ENCODE data around the gene CHST5.
A peak's percentile ranks its signal among the peaks of the same experiment; 100 is the strongest.

Gene CHST5

DNA sequence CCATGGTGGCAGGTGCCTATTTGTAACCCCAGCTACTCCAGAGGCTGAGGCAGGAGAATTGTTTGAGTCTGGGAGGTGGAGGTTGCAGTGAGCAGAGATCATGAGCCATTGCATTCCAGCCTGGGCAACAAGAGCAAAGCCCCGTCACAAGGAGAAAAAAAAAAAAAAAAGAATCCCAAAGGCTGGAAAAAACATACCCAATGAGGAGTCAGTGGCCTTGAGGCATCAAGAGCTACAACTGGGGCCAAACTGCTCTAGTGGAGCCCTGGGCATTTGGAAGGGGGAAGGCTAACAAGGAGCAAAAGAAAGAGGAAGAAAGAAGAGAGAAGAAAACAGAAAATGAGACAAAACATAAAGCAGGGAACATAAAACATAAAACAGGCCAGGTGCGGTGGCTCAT lies 47.6 kb downstream of the CHST5 start:
- Histone ChIP-seq H3K79me1 (replicated peaks; ENCODE audit: low read length, poor library complexity, severe bottlenecking) (no peaks in the 10 kb centered on the region), H3K14ac (ENCODE audit: low read length in 2 of 2) (no peak overlapping the region), H3K36me3 (ENCODE audit: control insufficient read depth in 1 of 2, insufficient read depth in 2 of 2, low read depth in 1 of 2, low read length in 2 of 2) (no peaks in the 10 kb centered on the region), H2BK5ac (ENCODE audit: low read depth, low read length, poor library complexity, severe bottlenecking) (no peak overlapping the region), H3K27ac (ENCODE audit: low read length, poor library complexity, severe bottlenecking) (no peak overlapping the region), H2AFZ (ENCODE audit: low read depth, low read length) (no peak overlapping the region), H2AK5ac (ENCODE audit: low read length, severe bottlenecking) (no peak overlapping the region), H2BK120ac (ENCODE audit: low read depth, low read length) (no peak overlapping the region), H2BK12ac (ENCODE audit: low read length in 2 of 2) (no peak overlapping the region), H3K4me3 (ENCODE audit: insufficient read depth in 1 of 2, low read depth in 1 of 2, low read length in 2 of 2) (no peak overlapping the region), H4K8ac (ENCODE audit: low read length) (no peak overlapping the region), H4K91ac (ENCODE audit: low read length) (no peak overlapping the region), H3K4me1 (ENCODE audit: control insufficient read depth, insufficient read depth, low read depth, low read length) (peaks cover 6% of the 10 kb centered on the region), H3K27me3 (ENCODE audit: control insufficient read depth in 1 of 2, insufficient read depth in 1 of 2, low read length in 2 of 2) (peaks cover 22 to 27% of the 10 kb centered on the region in 2 experiments), H3K4me2 (ENCODE audit: low read length, poor library complexity, severe bottlenecking) (no peak overlapping the region), H2BK15ac (ENCODE audit: low read depth, poor library complexity, severe bottlenecking) (no peak overlapping the region), H3K9ac (ENCODE audit: low read length) (no peak overlapping the region), H3K18ac (ENCODE audit: low read depth in 1 of 2, low read length in 2 of 2) (no peak overlapping the region), H3K4ac (ENCODE audit: low read depth in 1 of 2, low read length in 2 of 2) (no peak overlapping the region), H3K23ac (ENCODE audit: low read length in 2 of 2) (no peak overlapping the region), H3K9me3 (ENCODE audit: control insufficient read depth, low read length) (no peaks in the 10 kb centered on the region)
- 98% methylated on average over 2 of the region's 2 CpGs for WGBS
- DNase-seq: no peak

DNA sequence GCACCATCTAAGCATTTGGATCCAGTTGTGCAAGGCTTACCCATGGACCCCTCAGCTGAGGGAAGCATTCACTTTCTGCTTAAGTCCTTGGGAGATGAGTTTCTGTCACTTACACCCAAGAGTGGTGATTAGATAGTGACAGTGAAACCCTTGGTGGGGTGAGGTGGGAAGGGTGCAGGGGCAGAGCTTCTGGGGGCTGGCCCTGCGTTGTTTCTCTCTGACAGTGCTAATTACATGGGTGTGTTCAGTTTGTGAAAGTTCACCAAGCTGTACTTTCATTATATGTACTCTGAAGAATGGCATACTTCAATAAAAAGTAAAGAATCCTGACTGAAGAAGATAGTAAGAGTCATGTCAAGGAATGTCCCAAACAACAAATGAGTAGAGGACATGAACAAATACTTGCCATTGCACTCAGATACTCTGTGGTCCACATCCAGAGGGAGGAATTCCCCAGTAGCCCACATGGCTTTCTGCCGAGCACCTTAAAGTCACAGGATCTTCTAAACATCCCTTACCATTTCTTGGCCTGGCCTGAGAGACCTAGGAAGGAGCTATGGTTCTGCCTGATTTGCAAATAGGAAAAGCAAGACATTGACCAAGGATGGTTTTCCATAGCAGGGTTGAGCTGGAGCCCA lies 49.1 kb downstream of the CHST5 start:
- no peak for DNase-seq
- no peak overlapping the region for H4K8ac ChIP-seq (ENCODE audit: low read length)
- no peak overlapping the region for H3K4me2 ChIP-seq (ENCODE audit: low read length, poor library complexity, severe bottlenecking)
- no peaks in the 10 kb centered on the region for H3K79me1 ChIP-seq (replicated peaks; ENCODE audit: low read length, poor library complexity, severe bottlenecking)
- H3K4ac ChIP-seq (ENCODE audit: low read depth in 1 of 2, low read length in 2 of 2): no peak overlapping the region
- no peak overlapping the region for H3K9ac ChIP-seq (ENCODE audit: low read length)
- 100% methylated on average over 1 of the region's 2 CpGs for WGBS
- H3K9me3 ChIP-seq (ENCODE audit: control insufficient read depth, low read length): no peaks in the 10 kb centered on the region
- peaks cover 4% of the 10 kb centered on the region for H3K4me1 ChIP-seq (ENCODE audit: control insufficient read depth, insufficient read depth, low read depth, low read length)
- no peak overlapping the region for H3K18ac ChIP-seq (ENCODE audit: low read depth in 1 of 2, low read length in 2 of 2)
- no peak overlapping the region for H3K14ac ChIP-seq (ENCODE audit: low read length in 2 of 2)
- H2BK120ac ChIP-seq (ENCODE audit: low read depth, low read length): no peak overlapping the region
- H2BK12ac ChIP-seq (ENCODE audit: low read length in 2 of 2): no peak overlapping the region
- H2AK5ac ChIP-seq (ENCODE audit: low read length, severe bottlenecking): no peak overlapping the region
- no peaks in the 10 kb centered on the region for H3K36me3 ChIP-seq (ENCODE audit: control insufficient read depth in 1 of 2, insufficient read depth in 2 of 2, low read depth in 1 of 2, low read length in 2 of 2)
- H2AFZ ChIP-seq (ENCODE audit: low read depth, low read length): no peak overlapping the region
- H3K27me3 ChIP-seq (ENCODE audit: control insufficient read depth in 1 of 2, insufficient read depth in 1 of 2, low read length in 2 of 2): peaks cover 11 to 17% of the 10 kb centered on the region in 2 experiments
- H3K27ac ChIP-seq (ENCODE audit: low read length, poor library complexity, severe bottlenecking): no peak overlapping the region
- H3K4me3 ChIP-seq (ENCODE audit: insufficient read depth in 1 of 2, low read depth in 1 of 2, low read length in 2 of 2): no peak overlapping the region
- no peak overlapping the region for H2BK15ac ChIP-seq (ENCODE audit: low read depth, poor library complexity, severe bottlenecking)
- H2BK5ac ChIP-seq (ENCODE audit: low read depth, low read length, poor library complexity, severe bottlenecking): no peak overlapping the region
- no peak overlapping the region for H4K91ac ChIP-seq (ENCODE audit: low read length)
- H3K23ac ChIP-seq (ENCODE audit: low read length in 2 of 2): no peak overlapping the region

DNA sequence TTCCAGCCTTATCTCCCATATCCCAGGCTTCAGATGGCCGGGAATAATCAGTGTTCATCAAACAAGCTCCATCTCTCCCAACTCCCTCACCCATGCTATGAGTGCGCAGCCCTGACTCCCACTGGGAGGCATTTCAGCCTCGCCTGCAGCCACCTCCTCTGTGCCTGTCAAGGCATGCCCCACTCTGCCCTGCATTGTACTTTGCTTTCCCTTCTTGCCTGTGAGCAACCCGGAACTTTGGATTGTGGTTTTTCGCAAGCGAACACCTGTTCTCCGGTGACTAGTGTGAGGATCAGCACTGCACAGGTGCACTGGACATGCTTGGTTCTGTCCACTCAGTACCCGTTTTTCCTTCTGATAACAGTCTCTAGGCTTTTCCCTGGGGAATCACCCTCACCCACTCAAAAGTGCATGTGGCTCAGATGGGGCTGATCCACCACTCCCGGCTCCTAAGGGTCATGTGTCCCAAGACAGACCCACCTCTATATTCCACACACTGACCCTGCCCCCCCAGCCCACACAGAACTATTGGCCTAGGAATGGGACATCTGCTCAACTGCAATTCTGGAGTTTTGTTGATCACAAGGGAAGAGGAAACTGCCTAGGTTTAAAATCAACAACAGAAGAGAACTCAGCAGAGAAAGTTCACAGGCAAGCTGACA lies 49.8 kb downstream of the CHST5 start:
- no peak overlapping the region for H4K8ac ChIP-seq (ENCODE audit: low read length)
- H3K4ac ChIP-seq (ENCODE audit: low read depth in 1 of 2, low read length in 2 of 2): no peak overlapping the region

DNA sequence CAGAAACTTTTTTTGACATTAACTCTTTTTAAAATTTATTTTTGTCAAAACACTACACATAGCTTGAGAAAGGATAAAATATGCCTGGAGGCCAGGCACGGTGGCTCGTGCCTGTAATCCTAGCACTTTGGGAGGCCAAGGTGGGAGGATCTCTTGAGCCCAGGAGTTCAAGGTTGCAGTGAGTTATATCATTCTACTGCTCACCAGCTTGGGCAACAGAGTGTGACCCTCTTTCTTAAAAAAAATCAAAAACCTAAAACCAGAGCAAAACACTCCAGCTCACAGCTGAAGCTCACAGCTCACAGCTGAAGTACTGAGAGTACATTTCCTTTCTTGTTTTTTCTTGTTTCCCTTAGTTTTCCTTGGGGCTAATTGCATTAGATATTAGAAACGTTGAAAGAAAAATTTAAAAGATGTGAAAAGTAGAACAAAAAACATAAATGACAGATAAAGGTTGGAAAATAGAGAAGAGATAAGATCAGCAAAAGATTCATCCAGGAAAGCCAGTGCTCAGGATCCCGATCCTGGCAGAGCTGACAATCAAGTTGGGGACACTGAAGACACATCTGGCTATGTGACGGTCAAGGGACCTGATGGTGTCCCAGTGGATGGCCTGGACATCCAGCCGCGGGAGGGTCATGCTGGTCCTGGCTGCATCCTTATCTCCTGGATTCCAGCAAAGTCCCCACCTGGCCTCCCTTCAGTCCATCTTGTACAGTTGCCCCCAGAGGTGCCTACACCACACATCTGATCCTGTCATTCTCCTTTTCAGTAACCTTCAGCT lies 50.5 kb downstream of the CHST5 start:
- Histone ChIP-seq H4K91ac (ENCODE audit: low read length) (no peak overlapping the region), H3K14ac (ENCODE audit: low read length in 2 of 2) (no peak overlapping the region), H3K4ac (ENCODE audit: low read depth in 1 of 2, low read length in 2 of 2) (no peak overlapping the region), H3K23ac (ENCODE audit: low read length in 2 of 2) (no peak overlapping the region), H2AK5ac (ENCODE audit: low read length, severe bottlenecking) (no peak overlapping the region), H3K27me3 (ENCODE audit: control insufficient read depth in 1 of 2, insufficient read depth in 1 of 2, low read length in 2 of 2) (peaks cover 9 to 24% of the 10 kb centered on the region in 2 experiments), H2BK120ac (ENCODE audit: low read depth, low read length) (no peak overlapping the region), H3K36me3 (ENCODE audit: control insufficient read depth in 1 of 2, insufficient read depth in 2 of 2, low read depth in 1 of 2, low read length in 2 of 2) (no peaks in the 10 kb centered on the region), H3K18ac (ENCODE audit: low read depth in 1 of 2, low read length in 2 of 2) (no peak overlapping the region), H3K79me1 (replicated peaks; ENCODE audit: low read length, poor library complexity, severe bottlenecking) (no peaks in the 10 kb centered on the region), H2BK5ac (ENCODE audit: low read depth, low read length, poor library complexity, severe bottlenecking) (no peak overlapping the region), H2BK12ac (ENCODE audit: low read length in 2 of 2) (no peak overlapping the region), H3K4me2 (ENCODE audit: low read length, poor library complexity, severe bottlenecking) (no peak overlapping the region), H4K8ac (ENCODE audit: low read length) (no peak overlapping the region), H3K27ac (ENCODE audit: low read length, poor library complexity, severe bottlenecking) (no peak overlapping the region), H3K9me3 (ENCODE audit: control insufficient read depth, low read length) (no peaks in the 10 kb centered on the region), H2AFZ (ENCODE audit: low read depth, low read length) (no peak overlapping the region), H3K4me3 (ENCODE audit: insufficient read depth in 1 of 2, low read depth in 1 of 2, low read length in 2 of 2) (no peak overlapping the region), H3K9ac (ENCODE audit: low read length) (no peak overlapping the region), H3K4me1 (ENCODE audit: control insufficient read depth, insufficient read depth, low read depth, low read length) (peaks cover 3% of the 10 kb centered on the region), H2BK15ac (ENCODE audit: low read depth, poor library complexity, severe bottlenecking) (no peak overlapping the region)
- DNase-seq: no peak
- 91% methylated on average over 7 of the region's 7 CpGs for WGBS

More for the DNA sequence above, 49.8 kb downstream of the CHST5 start:
- Histone ChIP-seq H3K4me3 (ENCODE audit: insufficient read depth in 1 of 2, low read depth in 1 of 2, low read length in 2 of 2) (no peak overlapping the region), H2BK120ac (ENCODE audit: low read depth, low read length) (no peak overlapping the region), H3K79me1 (replicated peaks; ENCODE audit: low read length, poor library complexity, severe bottlenecking) (no peaks in the 10 kb centered on the region), H2BK15ac (ENCODE audit: low read depth, poor library complexity, severe bottlenecking) (no peak overlapping the region), H3K4me1 (ENCODE audit: control insufficient read depth, insufficient read depth, low read depth, low read length) (peaks cover 3% of the 10 kb centered on the region), H2AK5ac (ENCODE audit: low read length, severe bottlenecking) (no peak overlapping the region), H3K27ac (ENCODE audit: low read length, poor library complexity, severe bottlenecking) (no peak overlapping the region), H3K14ac (ENCODE audit: low read length in 2 of 2) (no peak overlapping the region), H2AFZ (ENCODE audit: low read depth, low read length) (no peak overlapping the region), H3K36me3 (ENCODE audit: control insufficient read depth in 1 of 2, insufficient read depth in 2 of 2, low read depth in 1 of 2, low read length in 2 of 2) (no peaks in the 10 kb centered on the region), H2BK12ac (ENCODE audit: low read length in 2 of 2) (no peak overlapping the region), H3K27me3 (ENCODE audit: control insufficient read depth in 1 of 2, insufficient read depth in 1 of 2, low read length in 2 of 2) (peaks cover 9 to 22% of the 10 kb centered on the region in 2 experiments), H3K9me3 (ENCODE audit: control insufficient read depth, low read length) (no peaks in the 10 kb centered on the region), H3K18ac (ENCODE audit: low read depth in 1 of 2, low read length in 2 of 2) (no peak overlapping the region), H3K23ac (ENCODE audit: low read length in 2 of 2) (peak overlapping the region in 1 of 2 experiments; percentile 63), H4K91ac (ENCODE audit: low read length) (no peak overlapping the region), H2BK5ac (ENCODE audit: low read depth, low read length, poor library complexity, severe bottlenecking) (no peak overlapping the region), H3K4me2 (ENCODE audit: low read length, poor library complexity, severe bottlenecking) (no peak overlapping the region), H3K9ac (ENCODE audit: low read length) (no peak overlapping the region)
- 94% methylated on average over 9 of the region's 9 CpGs for WGBS
- no peak for DNase-seq

All from mesenchymal stem cell (in vitro differentiated cells and primary cell).